Measurements from ENCODE around the gene SHISAL1.

The SHISAL1 gene

GRCh38 chr22:44215287-44215686, 97.5 kb downstream of the SHISAL1 start:
- H3F3A ChIP-seq (ENCODE audit: insufficient read depth, low read length) = no peaks in the 10 kb centered on the region
- no peak overlapping the region for H3K9ac ChIP-seq (ENCODE audit: low read length)
- H3K79me2 ChIP-seq (ENCODE audit: insufficient read depth, low read length) = no peaks in the 10 kb centered on the region
- H4K20me1 ChIP-seq (ENCODE audit: insufficient read depth, low read length) = no peaks in the 10 kb centered on the region
- H3K36me3 ChIP-seq (ENCODE audit: insufficient read depth, low read length) = no peaks in the 10 kb centered on the region; the same call in 1 of the 2 replicates
- no peak overlapping the region for H3K4me2 ChIP-seq (ENCODE audit: low read length)
- H3K27me3 ChIP-seq (ENCODE audit: insufficient read depth, low read length) = no peaks in the 10 kb centered on the region; the same call in 1 of the 2 replicates
- no peaks in the 10 kb centered on the region for H3K9me3 ChIP-seq (ENCODE audit: low read length)
- no peak for TF ChIP-seq CTCF (IDR thresholded peaks at IDR 0.05; ENCODE audit: low read length)
- no peak for TF ChIP-seq EZH2 (IDR thresholded peaks at IDR 0.05; ENCODE audit: borderline replicate concordance, low read length)
- H3K9me2 ChIP-seq (ENCODE audit: low read depth, low read length) = no peaks in the 10 kb centered on the region
- H3K4me3 ChIP-seq (ENCODE audit: low read depth, low read length, poor library complexity, severe bottlenecking) = no peak overlapping the region
- H3K27ac ChIP-seq (ENCODE audit: low read depth, low read length, poor library complexity, severe bottlenecking) = no peak overlapping the region
- no peak overlapping the region for H2AFZ ChIP-seq (ENCODE audit: low read length)
- no peaks in the 10 kb centered on the region for H3K4me1 ChIP-seq (ENCODE audit: insufficient read depth, low read length, severe bottlenecking)

GRCh38 chr22:44214764-44215163, 98.0 kb downstream of the SHISAL1 start:
- Histone ChIP-seq H3K36me3 (ENCODE audit: insufficient read depth, low read length) (no peaks in the 10 kb centered on the region; the same call in 1 of the 2 replicates), H3F3A (ENCODE audit: insufficient read depth, low read length) (no peaks in the 10 kb centered on the region), H3K4me3 (ENCODE audit: low read depth, low read length, poor library complexity, severe bottlenecking) (no peak overlapping the region), H3K4me1 (ENCODE audit: insufficient read depth, low read length, severe bottlenecking) (no peaks in the 10 kb centered on the region), H3K4me2 (ENCODE audit: low read length) (no peak overlapping the region), H3K9me2 (ENCODE audit: low read depth, low read length) (no peaks in the 10 kb centered on the region), H3K27ac (ENCODE audit: low read depth, low read length, poor library complexity, severe bottlenecking) (no peak overlapping the region), H3K79me2 (ENCODE audit: insufficient read depth, low read length) (no peaks in the 10 kb centered on the region), H3K9ac (ENCODE audit: low read length) (no peak overlapping the region), H2AFZ (ENCODE audit: low read length) (no peak overlapping the region), H4K20me1 (ENCODE audit: insufficient read depth, low read length) (no peaks in the 10 kb centered on the region), H3K27me3 (ENCODE audit: insufficient read depth, low read length) (no peaks in the 10 kb centered on the region; the same call in 1 of the 2 replicates), H3K9me3 (ENCODE audit: low read length) (no peaks in the 10 kb centered on the region)
- no peak for TF ChIP-seq CTCF (IDR thresholded peaks at IDR 0.05; ENCODE audit: low read length)
- TF ChIP-seq EZH2 (IDR thresholded peaks at IDR 0.05; ENCODE audit: borderline replicate concordance, low read length) = no peak

- Histone ChIP-seq H3K79me2 (ENCODE audit: insufficient read depth, low read length) (no peaks in the 10 kb centered on the region), H3K27me3 (ENCODE audit: insufficient read depth, low read length) (no peaks in the 10 kb centered on the region; the same call in 1 of the 2 replicates), H3F3A (ENCODE audit: insufficient read depth, low read length) (no peaks in the 10 kb centered on the region), H3K4me2 (ENCODE audit: low read length) (no peak overlapping the region), H3K9me3 (ENCODE audit: low read length) (no peaks in the 10 kb centered on the region), H4K20me1 (ENCODE audit: insufficient read depth, low read length) (no peaks in the 10 kb centered on the region), H3K27ac (ENCODE audit: low read depth, low read length, poor library complexity, severe bottlenecking) (no peak overlapping the region), H3K36me3 (ENCODE audit: insufficient read depth, low read length) (no peaks in the 10 kb centered on the region; the same call in 1 of the 2 replicates), H2AFZ (ENCODE audit: low read length) (no peak overlapping the region), H3K9ac (ENCODE audit: low read length) (no peak overlapping the region), H3K9me2 (ENCODE audit: low read depth, low read length) (no peaks in the 10 kb centered on the region), H3K4me3 (ENCODE audit: low read depth, low read length, poor library complexity, severe bottlenecking) (no peak overlapping the region), H3K4me1 (ENCODE audit: insufficient read depth, low read length, severe bottlenecking) (no peaks in the 10 kb centered on the region)
- no peak for TF ChIP-seq EZH2 (IDR thresholded peaks at IDR 0.05; ENCODE audit: borderline replicate concordance, low read length)
- no peak for TF ChIP-seq CTCF (IDR thresholded peaks at IDR 0.05; ENCODE audit: low read length)
These were observed 98.6 kb downstream of the SHISAL1 start for GRCh38 chr22:44214187-44214586.
